ENCODE measurements around the gene BORCS5. TPM values are rescaled to one million over a fixed set of nuclear protein-coding genes. Genes with fewer than 3 reads are reported as not detected.

BORCS5 gene
- total RNA-seq, 1 donor from 2014 or later, result 13.3 TPM

GRCh38 chr12:12467688-12468261, 110.9 kb downstream of the BORCS5 start:
- H3K9ac ChIP-seq, result no peak overlapping the region
- peaks cover 15% of the 10 kb centered on the region for H3K9me3 Mint-ChIP-seq
- no peaks in the 10 kb centered on the region for H3K27me3 ChIP-seq
- H3K79me2 ChIP-seq (ENCODE audit: low read depth), result no peaks in the 10 kb centered on the region
- H3K36me3 ChIP-seq, result no peaks in the 10 kb centered on the region
- no peak overlapping the region for H3K4me3 Mint-ChIP-seq
- no peaks in the 10 kb centered on the region for H3F3A ChIP-seq (ENCODE audit: low read depth)
- TF ChIP-seq CTCF (IDR thresholded peaks at IDR 0.05) (no peak), EZH2phosphoT487 (IDR thresholded peaks at IDR 0.05) (no peak), EZH2 (IDR thresholded peaks at IDR 0.05) (no peak)
- no peaks in the 10 kb centered on the region for H4K20me1 ChIP-seq (ENCODE audit: low read depth)
- no peak overlapping the region for H2AFZ ChIP-seq (replicated peaks)
- no peaks in the 10 kb centered on the region for H3K4me1 Mint-ChIP-seq
- peaks cover 27% of the 10 kb centered on the region for H3K36me3 Mint-ChIP-seq
- H3K27me3 Mint-ChIP-seq (ENCODE audit: insufficient read depth, low read depth), result no peaks in the 10 kb centered on the region
- H3K27ac Mint-ChIP-seq, result no peak overlapping the region
- no peaks in the 10 kb centered on the region for H3K4me1 ChIP-seq
- H3K27ac ChIP-seq, result no peak overlapping the region
- H3K9me3 ChIP-seq (ENCODE audit: low read depth), result no peaks in the 10 kb centered on the region
- no peak for DNase-seq (ENCODE audit: low spot score)
- no peak overlapping the region for H3K4me3 ChIP-seq
- H3K4me2 ChIP-seq, result no peak overlapping the region

- no peaks in the 10 kb centered on the region for H3F3A ChIP-seq (ENCODE audit: low read depth)
- Mint-ChIP-seq H3K27me3 (ENCODE audit: insufficient read depth, low read depth) (no peaks in the 10 kb centered on the region), H3K27ac (no peak overlapping the region), H3K36me3 (peaks cover 31% of the 10 kb centered on the region), H3K9me3 (peaks cover 15% of the 10 kb centered on the region), H3K4me1 (no peaks in the 10 kb centered on the region), H3K4me3 (no peak overlapping the region)
- H3K27me3 ChIP-seq, result no peaks in the 10 kb centered on the region
- H3K4me2 ChIP-seq, result no peak overlapping the region
- H2AFZ ChIP-seq (replicated peaks), result no peak overlapping the region
- no peak overlapping the region for H3K9ac ChIP-seq
- H3K4me1 ChIP-seq, result no peaks in the 10 kb centered on the region
- H3K36me3 ChIP-seq, result no peaks in the 10 kb centered on the region
- no peak overlapping the region for H3K4me3 ChIP-seq
- H3K9me3 ChIP-seq (ENCODE audit: low read depth), result no peaks in the 10 kb centered on the region
- H3K27ac ChIP-seq, result no peak overlapping the region
- no peak for DNase-seq (ENCODE audit: low spot score)
- H3K79me2 ChIP-seq (ENCODE audit: low read depth), result no peaks in the 10 kb centered on the region
- no peaks in the 10 kb centered on the region for H4K20me1 ChIP-seq (ENCODE audit: low read depth)
- TF ChIP-seq EZH2 (IDR thresholded peaks at IDR 0.05) (no peak), EZH2phosphoT487 (IDR thresholded peaks at IDR 0.05) (no peak), CTCF (IDR thresholded peaks at IDR 0.05) (no peak)
These were observed 111.7 kb downstream of the BORCS5 start for GRCh38 chr12:12468575-12468974.

GRCh38 chr12:12469386-12469785, 112.5 kb downstream of the BORCS5 start:
- Mint-ChIP-seq H3K36me3 (peaks cover 34% of the 10 kb centered on the region), H3K27me3 (ENCODE audit: insufficient read depth, low read depth) (no peaks in the 10 kb centered on the region)
- no peaks in the 10 kb centered on the region for H3K27me3 ChIP-seq

More at GRCh38 chr12:12469386-12469785, 112.5 kb downstream of the BORCS5 start:
- Histone ChIP-seq H3F3A (ENCODE audit: low read depth) (no peaks in the 10 kb centered on the region), H3K79me2 (ENCODE audit: low read depth) (no peaks in the 10 kb centered on the region), H4K20me1 (ENCODE audit: low read depth) (no peaks in the 10 kb centered on the region), H3K9ac (no peak overlapping the region), H3K4me1 (no peaks in the 10 kb centered on the region), H3K4me3 (no peak overlapping the region), H3K36me3 (no peaks in the 10 kb centered on the region), H3K27ac (no peak overlapping the region), H2AFZ (replicated peaks) (no peak overlapping the region), H3K4me2 (no peak overlapping the region), H3K9me3 (ENCODE audit: low read depth) (no peaks in the 10 kb centered on the region)
- Mint-ChIP-seq H3K27ac (no peak overlapping the region), H3K4me3 (no peak overlapping the region), H3K4me1 (no peaks in the 10 kb centered on the region), H3K9me3 (peaks cover 15% of the 10 kb centered on the region)
- no peak for TF ChIP-seq EZH2phosphoT487 (IDR thresholded peaks at IDR 0.05)
- no peak for TF ChIP-seq CTCF (IDR thresholded peaks at IDR 0.05)
- no peak for TF ChIP-seq EZH2 (IDR thresholded peaks at IDR 0.05)
- DNase-seq (ENCODE audit: low spot score), result no peak

All from neural progenitor cell (in vitro differentiated cells).